HUES64 (cell line): Measurements from ENCODE around the gene AP2M1.
A peak's percentile ranks its signal among the peaks of the same experiment; 100 is the strongest.
"Not testable (repeated sequence)": the region's sequence is repeated elsewhere in the genome, so short reads cannot be mapped to it uniquely, and the experiment has no call there.

Experiments used
- H3K27ac ChIP-seq: 2 replicates; pipeline ENCODE4 v1.7.0; 2013; ENCODE audit warnings: low read depth, low read length, inconsistent platforms
- H3K27me3 ChIP-seq: 2 replicates; pipeline ENCODE4 v1.6.1; 2013; ENCODE audit warnings: mild to moderate bottlenecking, low read length; ENCODE audit not compliant: insufficient read depth
- H3K36me3 ChIP-seq: 2 replicates; pipeline ENCODE4 v1.6.1; 2013; ENCODE audit warnings: mild to moderate bottlenecking, low read length; ENCODE audit not compliant: insufficient read depth
- H3K4me1 ChIP-seq: 2 replicates; pipeline ENCODE4 v1.6.1; 2013; ENCODE audit warnings: mild to moderate bottlenecking, low read length, moderate library complexity; ENCODE audit not compliant: insufficient read depth
- H3K4me3 ChIP-seq: 2 replicates; pipeline ENCODE4 v1.5.1; 2013; ENCODE audit warnings: mild to moderate bottlenecking, low read length, moderate library complexity
- H3K9ac ChIP-seq: 2 replicates; pipeline ENCODE4 v1.6.1; 2013; ENCODE audit warnings: mild to moderate bottlenecking, low read depth, low read length
- H3K9me3 ChIP-seq: 2 replicates; pipeline ENCODE4 v1.6.1; 2013; ENCODE audit warnings: low read depth, low read length; ENCODE audit not compliant: insufficient read depth
- WGBS: fragments of 150-250, 120-280 bp; methylation state at CpG from one replicate; pipeline ENCODE4 v1.1.7; 2013; ENCODE audit warnings: missing lambda C conversion rate; 5-methylcytosine and 5-hydroxymethylcytosine counted together

AP2M1 gene

GRCh38 chr3:184143327-184143726 lies 31.3 kb upstream of the AP2M1 start:
- no peaks in the 10 kb centered on the region for H3K4me1 ChIP-seq
- no peaks in the 10 kb centered on the region for H3K27me3 ChIP-seq
- no peak overlapping the region for H3K9ac ChIP-seq
- no peak overlapping the region for H3K27ac ChIP-seq
- no peaks in the 10 kb centered on the region for H3K9me3 ChIP-seq
- peaks cover 59% of the 10 kb centered on the region for H3K36me3 ChIP-seq
- WGBS, result 94% methylated on average over 3 of the region's 3 CpGs
- H3K4me3 ChIP-seq, result no peak overlapping the region

GRCh38 chr3:184144505-184144904 lies 30.1 kb upstream of the AP2M1 start:
- WGBS, result 97% methylated on average over 5 of the region's 5 CpGs

GRCh38 chr3:184145111-184145524 lies 29.5 kb upstream of the AP2M1 start:
- Histone ChIP-seq H3K4me3 (no peak overlapping the region), H3K9me3 (no peaks in the 10 kb centered on the region), H3K27me3 (no peaks in the 10 kb centered on the region), H3K4me1 (no peaks in the 10 kb centered on the region), H3K36me3 (peaks cover 56% of the 10 kb centered on the region), H3K9ac (no peak overlapping the region), H3K27ac (no peak overlapping the region)
- 74% methylated on average over 4 of the region's 4 CpGs for WGBS

More at GRCh38 chr3:184144505-184144904, 30.1 kb upstream of the AP2M1 start:
- H3K9ac ChIP-seq, result no peak overlapping the region
- no peaks in the 10 kb centered on the region for H3K27me3 ChIP-seq
- no peaks in the 10 kb centered on the region for H3K4me1 ChIP-seq
- no peaks in the 10 kb centered on the region for H3K9me3 ChIP-seq
- no peak overlapping the region for H3K27ac ChIP-seq
- H3K4me3 ChIP-seq, result no peak overlapping the region
- H3K36me3 ChIP-seq, result peaks cover 59% of the 10 kb centered on the region

GRCh38 chr3:184145751-184146270 lies 28.8 kb upstream of the AP2M1 start:
- no peaks in the 10 kb centered on the region for H3K27me3 ChIP-seq
- H3K9me3 ChIP-seq, result no peaks in the 10 kb centered on the region
- H3K4me3 ChIP-seq, result no peak overlapping the region
- H3K27ac ChIP-seq, result no peak overlapping the region
- H3K9ac ChIP-seq, result no peak overlapping the region
- 95% methylated on average over 8 of the region's 8 CpGs for WGBS
- H3K36me3 ChIP-seq, result peaks cover 49% of the 10 kb centered on the region
- no peaks in the 10 kb centered on the region for H3K4me1 ChIP-seq

GRCh38 chr3:184148076-184148475 lies 26.6 kb upstream of the AP2M1 start:
- H3K27me3 ChIP-seq, result no peaks in the 10 kb centered on the region
- 88% methylated on average over 1 of the region's 3 CpGs for WGBS
- H3K4me3 ChIP-seq, result no peak overlapping the region
- H3K4me1 ChIP-seq, result no peaks in the 10 kb centered on the region
- H3K36me3 ChIP-seq, result peaks cover 27% of the 10 kb centered on the region
- no peak overlapping the region for H3K9ac ChIP-seq
- no peaks in the 10 kb centered on the region for H3K9me3 ChIP-seq
- H3K27ac ChIP-seq, result no peak overlapping the region

- Histone ChIP-seq H3K4me1 (no peaks in the 10 kb centered on the region), H3K27me3 (no peaks in the 10 kb centered on the region), H3K9me3 (no peaks in the 10 kb centered on the region), H3K9ac (no peak overlapping the region), H3K27ac (no peak overlapping the region), H3K4me3 (no peak overlapping the region), H3K36me3 (peaks cover 17% of the 10 kb centered on the region)
- WGBS, result 87% methylated on average over 6 of the region's 6 CpGs
Measured at GRCh38 chr3:184149123-184149522, 25.5 kb upstream of the AP2M1 start.

GRCh38 chr3:184149770-184150169 lies 24.9 kb upstream of the AP2M1 start:
- not testable (repeated sequence) for H3K4me1 ChIP-seq, H3K9ac ChIP-seq, H3K9me3 ChIP-seq, H3K27me3 ChIP-seq, H3K4me3 ChIP-seq, H3K27ac ChIP-seq
- WGBS, result 73% methylated on average over 6 of the region's 6 CpGs
- H3K36me3 ChIP-seq, result peaks cover 10% of the 10 kb centered on the region

- under 1% methylated on average over 84 of the region's 84 CpGs for WGBS
- H3K27ac ChIP-seq, result peak within 1 kb of the TSS; percentile 84
- H3K4me3 ChIP-seq, result peak within 1 kb of the TSS; percentile 88
- no peaks in the 10 kb centered on the region for H3K27me3 ChIP-seq
- H3K9me3 ChIP-seq, result no peaks in the 10 kb centered on the region
- 0 out of 2 replicates have a peak, but pooled peaks cover 3% of the 10 kb centered on the region for H3K36me3 ChIP-seq
- peaks cover 9% of the 10 kb centered on the region; the same call in 1 of the 2 replicates for H3K4me1 ChIP-seq
- H3K9ac ChIP-seq, result peak within 1 kb of the TSS; percentile 78
Measured at GRCh38 chr3:184154885-184155643, 19.6 kb upstream of the AP2M1 start, which contains the start of gene DVL3. Gene DVL3 (plus strand): TSS chr3:184155377. CDS start chr3:184155636, 259 bp downstream.

GRCh38 chr3:184155644-184156521 lies 18.8 kb upstream of the AP2M1 start:
- peak overlapping the region; percentile 78 for H3K9ac ChIP-seq
- WGBS, result under 1% methylated on average over 46 of the region's 47 CpGs
- peaks cover 9% of the 10 kb centered on the region; the same call in 1 of the 2 replicates for H3K4me1 ChIP-seq
- peak overlapping the region; percentile 84 for H3K27ac ChIP-seq
- peaks cover 6% of the 10 kb centered on the region; the same call in 1 of the 2 replicates for H3K36me3 ChIP-seq
- no peaks in the 10 kb centered on the region for H3K27me3 ChIP-seq
- H3K4me3 ChIP-seq, result peak overlapping the region; percentile 88
- H3K9me3 ChIP-seq, result no peaks in the 10 kb centered on the region

- peak overlapping the region; percentile 44 for H3K9ac ChIP-seq
- peak overlapping the region; percentile 84 for H3K27ac ChIP-seq
- peak overlapping the region; percentile 88 for H3K4me3 ChIP-seq
- H3K36me3 ChIP-seq, result peaks cover 6% of the 10 kb centered on the region; the same call in 1 of the 2 replicates
- no peaks in the 10 kb centered on the region for H3K9me3 ChIP-seq
- H3K4me1 ChIP-seq, result peaks cover 9% of the 10 kb centered on the region; the same call in 1 of the 2 replicates
- no peaks in the 10 kb centered on the region for H3K27me3 ChIP-seq
- 4% methylated on average over 5 of the region's 6 CpGs for WGBS
Measured at GRCh38 chr3:184156522-184156955, 18.1 kb upstream of the AP2M1 start.

GRCh38 chr3:184157206-184157605 lies 17.4 kb upstream of the AP2M1 start:
- no peak overlapping the region for H3K27ac ChIP-seq

More at GRCh38 chr3:184157206-184157605, 17.4 kb upstream of the AP2M1 start:
- Histone ChIP-seq H3K9ac (peak overlapping the region; percentile 44), H3K4me3 (peak overlapping the region; percentile 88), H3K4me1 (peaks cover 9% of the 10 kb centered on the region; the same call in 1 of the 2 replicates), H3K36me3 (peaks cover 10% of the 10 kb centered on the region; the same call in 1 of the 2 replicates), H3K27me3 (no peaks in the 10 kb centered on the region), H3K9me3 (no peaks in the 10 kb centered on the region)
